ENCODE measurements around the gene PODXL. TPM values are rescaled to one million over a fixed set of nuclear protein-coding genes. Genes with fewer than 3 reads are reported as not detected.

The PODXL gene
- total and polyA plus RNA-seq, 2 of the 8 experiments (the other 6 are each of a cell fraction or from before 2014, with no cell fraction given) = 638 to 925 TPM

GRCh38 chr7:131603932-131604331 is 47.5 kb upstream of the PODXL start:
- WGBS, 2 experiments (ENCODE audit: extremely low coverage in 1 of 2, insufficient coverage in 1 of 2, insufficient read length in 1 of 2, insufficient replicate concordance in 2 of 2, low coverage in 1 of 2, low lambda C conversion rate in 2 of 2, missing lambda C conversion rate in 1 of 2) = 58% methylated on average over 2 of the region's 2 CpGs; no CpG with 5 or more reads in 1 of the 2 experiments
- H2AFZ ChIP-seq (ENCODE audit: low read length) = no peak overlapping the region
- TF ChIP-seq RAD21 (IDR thresholded peaks at IDR 0.05 in 1 of 2, conservative IDR thresholded peaks at IDR 0.05 in 1 of 2; ENCODE audit: low read depth in 2 of 2, low read length in 2 of 2) = no peak
- TF ChIP-seq SRF (IDR thresholded peaks at IDR 0.05; ENCODE audit: low read depth, low read length) = no peak
- TF ChIP-seq GTF2F1 (IDR thresholded peaks at IDR 0.05; ENCODE audit: borderline replicate concordance, low read depth, low read length) = no peak
- TF ChIP-seq PHF8 (conservative IDR thresholded peaks at IDR 0.05; ENCODE audit: low read depth, low read length) = no peak
- no peak for TF ChIP-seq TCF12 (IDR thresholded peaks at IDR 0.05; ENCODE audit: low read depth, low read length)
- no peak for TF ChIP-seq SIN3A (conservative IDR thresholded peaks at IDR 0.05 in 1 of 2, IDR thresholded peaks at IDR 0.05 in 1 of 2; ENCODE audit: low read depth in 1 of 2, low read length in 2 of 2)
- no peak for TF ChIP-seq CBX8 (IDR thresholded peaks at IDR 0.05; ENCODE audit: borderline replicate concordance, low read depth, low read length)
- TF ChIP-seq SIX5 (IDR thresholded peaks at IDR 0.05; ENCODE audit: low read depth, low read length) = no peak
- TF ChIP-seq MAFK (IDR thresholded peaks at IDR 0.05; ENCODE audit: low read depth, low read length) = no peak
- TF ChIP-seq CHD2 (IDR thresholded peaks at IDR 0.05; ENCODE audit: low read length) = no peak
- TF ChIP-seq MAX (IDR thresholded peaks at IDR 0.05) = no peak
- TF ChIP-seq EP300 (IDR thresholded peaks at IDR 0.05; ENCODE audit: borderline replicate concordance in 1 of 2, low read depth in 2 of 2, low read length in 2 of 2) = no peak

More at GRCh38 chr7:131603932-131604331, 47.5 kb upstream of the PODXL start:
- peak overlapping the region; percentile 100 for H2BK20ac ChIP-seq (ENCODE audit: low read length)
- no peak overlapping the region; a peak in 2 of 7 replicates for H3K9ac ChIP-seq (replicated peaks in 1 of 4; ENCODE audit: extremely low read depth in 1 of 4, low read depth in 3 of 4, low read length in 3 of 4)
- H3K79me1 ChIP-seq (ENCODE audit: low read depth, low read length) = 0 out of 2 replicates have a peak, but pooled peaks cover 2% of the 10 kb centered on the region
- H3K4me2 ChIP-seq (ENCODE audit: insufficient read depth in 1 of 2, low read depth in 2 of 2, low read length in 2 of 2) = peak overlapping the region; percentile 58 to 84
- H3K14ac ChIP-seq (ENCODE audit: insufficient read length) = peak overlapping the region; percentile 82
- FAIRE-seq = no peak
- peak overlapping the region; percentile 99 for H2AK5ac ChIP-seq (ENCODE audit: low read depth, low read length)
- peak overlapping the region; percentile 96 for H3K27ac ChIP-seq (ENCODE audit: low read depth, low read length)
- no peaks in the 10 kb centered on the region for H4K20me1 ChIP-seq (replicated peaks in 1 of 2; ENCODE audit: control insufficient read depth in 1 of 2, insufficient read depth in 2 of 2, low read length in 2 of 2)
- H2BK12ac ChIP-seq (ENCODE audit: low read depth, low read length) = peak overlapping the region; percentile 100
- H2BK15ac ChIP-seq (ENCODE audit: low read length) = peak overlapping the region; percentile 63; the same call in 1 of the 2 replicates
- no peak for DNase-seq (ENCODE audit: low read depth in 1 of 2, low spot score in 2 of 2)
- H3K56ac ChIP-seq (replicated peaks; ENCODE audit: insufficient read length, low read depth, low read length) = peak overlapping the region; percentile 92
- POLR2A ChIA-PET (ENCODE audit: partially characterized antibody) = interaction anchor here (0.9 to 9.8 kb wide), 12 partner anchors 11 to 57 kb away, joined by 3 to 108 read pairs (median 18); partner anchors contain the start of gene PODXL
- peak overlapping the region; percentile 100 for H2BK120ac ChIP-seq (replicated peaks; ENCODE audit: low read depth, low read length)
- peak overlapping the region in 2 of 4 experiments; percentile 9 to 47; a peak in 3 of 8 replicates for H3K4me3 ChIP-seq (ENCODE audit: extremely low read depth in 1 of 4, insufficient read depth in 2 of 4, low read depth in 3 of 4, low read length in 4 of 4)
- H3K4me1 ChIP-seq (replicated peaks in 1 of 4; ENCODE audit: control insufficient read depth in 3 of 4, insufficient read depth in 4 of 4, low read length in 3 of 4) = peaks cover 27 to 51% (median 45%) of the 10 kb centered on the region in 4 experiments
- CTCF ChIA-PET (ENCODE audit: partially characterized antibody) = interaction anchor here (0.8 to 11.9 kb wide), 7 partner anchors 19 to 57 kb away, joined by 3 to 103 read pairs (median 5); partner anchors contain the start of gene PODXL
- peak overlapping the region; percentile 100 for H3K4ac ChIP-seq (replicated peaks; ENCODE audit: insufficient read length, low read depth, low read length)
- H3K23me2 ChIP-seq (ENCODE audit: low read depth, low read length) = peaks cover 3% of the 10 kb centered on the region
- H3K79me2 ChIP-seq (ENCODE audit: control insufficient read depth in 1 of 2, insufficient read depth in 2 of 2, low read length in 2 of 2) = peaks cover 0 to 6% of the 10 kb centered on the region in 2 experiments; a peak in 1 of 4 replicates
- peak overlapping the region; percentile 100 for H4K91ac ChIP-seq (replicated peaks; ENCODE audit: insufficient read length, low read length)
- H3K36me3 ChIP-seq (ENCODE audit: control insufficient read depth in 2 of 4, insufficient read depth in 4 of 4, low read length in 3 of 4) = no peaks in the 10 kb centered on the region
- no peaks in the 10 kb centered on the region for H3K9me3 ChIP-seq (ENCODE audit: insufficient read depth in 2 of 2, low read depth in 1 of 2, low read length in 1 of 2)
- H3K18ac ChIP-seq (ENCODE audit: extremely low read depth, low read length) = peak overlapping the region; percentile 94
- H4K8ac ChIP-seq (ENCODE audit: extremely low read depth, insufficient read depth, low read length) = peak overlapping the region; percentile 70
- H3K23ac ChIP-seq (ENCODE audit: insufficient read length) = no peak overlapping the region
- H2BK5ac ChIP-seq (ENCODE audit: low read depth, low read length) = peak overlapping the region; percentile 100
- peak overlapping the region; percentile 96 for H4K5ac ChIP-seq (ENCODE audit: insufficient read length, low read depth, low read length)
- H3K27me3 ChIP-seq (replicated peaks in 1 of 4; ENCODE audit: control insufficient read depth in 3 of 4, extremely low read depth in 1 of 4, insufficient read depth in 3 of 4, low read length in 3 of 4) = no peaks in the 10 kb centered on the region

Measured in H1 (cell line).